NCI-H69 (cell line): ENCODE results near the gene MAP3K21.

Source experiments
- DNase-seq: peaks from one replicate; lab custom pipeline; 2025; lab: John Stamatoyannopoulos, UW

Gene MAP3K21

DNA sequence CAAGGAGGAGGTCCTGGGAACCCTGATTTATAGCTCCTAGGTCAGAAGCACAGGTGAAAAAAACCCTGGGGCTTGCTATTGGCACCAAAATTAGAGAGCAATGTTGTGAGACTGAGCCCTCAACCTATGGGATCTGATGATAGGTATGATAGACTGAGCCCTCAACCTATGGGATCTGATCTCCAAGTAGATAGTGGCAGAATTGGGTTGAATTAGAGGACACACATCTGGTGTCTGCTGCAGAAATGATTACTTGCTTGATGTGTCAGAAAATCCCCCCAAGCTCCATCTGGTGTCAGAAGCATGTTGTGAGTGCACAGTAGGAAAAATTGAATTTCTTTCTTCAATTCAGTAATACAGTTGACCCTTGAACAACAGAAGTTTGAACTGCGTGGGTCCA lies 62.4 kb downstream of the MAP3K21 start:
- DNase-seq = peak; percentile 97

DNA sequence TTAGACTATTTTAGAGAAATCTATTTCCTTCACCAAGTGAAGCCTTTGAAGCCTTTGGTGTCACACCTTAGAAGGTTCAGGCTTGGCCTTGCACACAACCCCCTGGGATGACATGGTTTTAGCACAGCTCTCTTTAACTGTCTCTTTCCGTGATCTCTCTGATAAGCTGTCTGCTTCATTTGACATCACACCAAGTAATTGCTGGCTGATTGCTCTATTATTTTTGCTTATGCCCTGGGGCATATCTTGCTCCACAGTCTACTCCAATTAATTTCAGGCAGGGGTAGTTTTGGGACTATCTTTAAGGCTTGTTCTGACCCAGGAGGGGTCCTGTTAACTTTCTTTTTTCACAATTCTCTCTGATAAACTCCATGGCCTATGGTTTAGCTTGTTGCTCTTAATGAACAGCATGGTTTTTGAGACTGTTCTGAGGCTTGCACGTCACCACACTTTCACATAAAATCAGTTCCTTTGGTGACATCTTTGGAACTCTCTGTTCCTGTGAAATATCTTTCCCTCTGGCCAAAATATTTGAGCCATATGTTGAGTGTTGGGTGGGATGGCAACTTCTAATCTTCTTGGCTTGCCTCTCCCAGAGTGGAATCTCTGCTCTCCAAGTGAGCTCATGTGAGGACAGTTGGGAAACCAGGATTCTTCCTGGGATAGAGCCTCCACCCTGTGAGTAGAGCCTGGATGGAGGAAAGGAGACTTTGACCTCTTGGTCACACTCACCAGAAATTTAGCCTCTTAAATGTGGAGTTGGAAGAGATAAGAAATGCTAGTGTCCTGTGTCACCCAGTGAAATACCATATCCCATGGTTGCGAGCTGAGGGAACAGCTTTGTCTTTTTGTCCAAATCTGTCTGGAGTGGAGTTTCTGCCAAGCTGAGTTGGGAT lies 63.6 kb downstream of the MAP3K21 start:
- DNase-seq = peak; percentile 91

DNA sequence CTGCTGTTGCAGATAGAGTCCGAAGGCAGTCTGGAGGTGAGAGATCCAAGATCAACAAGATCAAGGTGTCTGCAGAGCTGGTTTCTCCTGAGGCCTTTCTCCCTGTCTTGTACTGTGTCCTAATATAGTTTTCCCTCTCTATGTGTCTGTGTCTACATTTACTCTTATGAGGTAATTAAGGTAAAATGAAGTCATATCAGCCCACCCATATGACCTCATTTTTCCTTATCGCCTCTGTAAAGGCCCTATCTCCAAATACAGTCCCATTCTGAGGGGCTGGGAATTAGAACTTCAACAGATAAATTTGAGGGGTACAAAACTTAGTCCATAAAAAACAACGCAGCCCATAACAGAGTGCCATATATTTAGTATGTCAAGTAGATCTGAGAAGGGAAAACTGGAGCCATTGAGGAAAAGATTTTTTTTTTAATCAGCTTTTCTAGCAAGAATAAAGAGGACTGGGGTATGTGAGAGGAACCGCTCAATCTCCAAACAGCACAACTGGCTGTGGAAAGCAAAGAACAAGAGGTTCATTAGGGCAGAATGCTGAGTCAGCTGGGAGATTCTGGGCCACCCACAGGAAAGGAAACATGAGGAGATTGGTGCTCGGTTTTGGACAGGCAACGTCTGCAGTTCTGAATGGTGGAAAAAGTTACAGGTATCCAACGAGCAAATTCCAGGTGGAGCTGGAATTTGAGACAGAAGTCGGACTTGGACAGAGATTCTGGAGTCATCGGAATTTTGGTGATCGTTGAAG lies 65.7 kb downstream of the MAP3K21 start:
- DNase-seq = peak; percentile 43

DNA sequence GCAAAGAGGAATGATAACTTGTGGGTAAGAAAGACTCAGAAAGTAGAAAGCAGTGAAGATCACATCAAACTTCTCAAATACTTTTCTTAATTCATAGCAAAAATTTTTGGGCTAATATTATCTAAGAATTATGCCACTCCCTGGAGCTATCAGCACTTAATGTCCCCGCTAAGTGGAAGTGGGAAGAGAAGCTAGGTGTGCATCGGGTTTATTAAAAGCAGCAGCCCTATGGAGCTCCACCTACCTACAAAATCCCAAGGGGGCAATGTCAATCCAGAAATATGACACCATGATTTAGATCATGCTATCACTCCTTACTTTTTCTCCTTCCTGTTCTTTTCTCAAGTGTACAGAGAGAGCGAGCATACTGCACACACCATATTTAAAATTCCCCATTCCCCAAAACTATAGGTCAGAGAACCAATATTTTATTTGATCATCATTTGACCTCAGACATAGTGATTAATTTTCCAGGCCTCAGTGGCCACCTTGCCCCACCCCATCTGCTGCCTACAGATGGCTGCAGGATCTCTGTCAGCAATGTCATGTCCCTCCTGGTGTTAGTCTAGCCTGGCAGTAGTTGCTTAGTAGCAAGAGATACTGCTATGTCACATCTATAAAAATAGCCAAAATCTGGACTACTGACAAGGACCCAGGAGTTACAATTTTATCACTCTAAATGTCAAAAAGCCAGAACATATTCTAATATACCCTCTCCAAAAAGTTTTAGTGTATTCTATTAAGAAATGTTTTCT lies 66.6 kb downstream of the MAP3K21 start:
- DNase-seq = peak; percentile 84

DNA sequence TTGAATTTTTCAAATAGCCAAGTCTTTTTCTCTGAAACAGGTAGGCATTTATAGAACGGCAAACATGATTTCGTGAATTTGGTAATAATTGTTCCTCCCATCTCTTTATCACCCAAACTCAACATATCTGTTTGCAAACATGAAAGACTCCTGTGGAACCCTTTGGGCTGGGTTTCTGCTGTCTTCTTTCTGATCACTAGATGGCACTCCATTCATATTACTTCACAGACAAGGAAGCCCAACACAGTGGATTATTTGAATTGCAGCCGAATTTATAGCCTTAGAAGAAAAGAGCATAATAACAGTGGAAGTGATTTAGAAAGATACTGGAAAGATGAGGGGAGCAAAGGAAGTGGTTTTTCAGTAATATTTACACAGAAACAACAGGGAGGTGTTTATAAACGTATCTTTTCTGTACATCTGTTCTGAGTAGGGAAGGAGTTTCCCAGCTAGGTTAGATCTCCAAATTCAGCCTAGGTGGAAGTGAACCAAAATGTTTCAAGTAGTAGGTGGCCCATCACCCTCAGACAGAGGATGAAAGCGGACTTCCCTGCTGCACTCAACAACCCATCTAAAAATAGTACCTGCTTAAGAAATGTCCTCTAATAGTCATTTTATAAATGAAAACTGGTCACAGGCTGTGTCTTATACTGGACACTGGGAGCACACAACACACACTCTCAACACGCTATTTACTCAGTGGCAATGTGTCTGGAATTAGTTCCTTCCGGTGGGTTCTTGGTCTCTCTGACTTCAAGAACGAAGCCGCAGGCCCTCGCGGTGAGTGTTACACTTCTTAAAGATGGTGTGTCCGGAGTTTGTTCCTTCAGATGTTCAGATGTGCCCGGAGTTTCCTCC lies 67.6 kb downstream of the MAP3K21 start:
- peak; percentile 86 for DNase-seq

DNA sequence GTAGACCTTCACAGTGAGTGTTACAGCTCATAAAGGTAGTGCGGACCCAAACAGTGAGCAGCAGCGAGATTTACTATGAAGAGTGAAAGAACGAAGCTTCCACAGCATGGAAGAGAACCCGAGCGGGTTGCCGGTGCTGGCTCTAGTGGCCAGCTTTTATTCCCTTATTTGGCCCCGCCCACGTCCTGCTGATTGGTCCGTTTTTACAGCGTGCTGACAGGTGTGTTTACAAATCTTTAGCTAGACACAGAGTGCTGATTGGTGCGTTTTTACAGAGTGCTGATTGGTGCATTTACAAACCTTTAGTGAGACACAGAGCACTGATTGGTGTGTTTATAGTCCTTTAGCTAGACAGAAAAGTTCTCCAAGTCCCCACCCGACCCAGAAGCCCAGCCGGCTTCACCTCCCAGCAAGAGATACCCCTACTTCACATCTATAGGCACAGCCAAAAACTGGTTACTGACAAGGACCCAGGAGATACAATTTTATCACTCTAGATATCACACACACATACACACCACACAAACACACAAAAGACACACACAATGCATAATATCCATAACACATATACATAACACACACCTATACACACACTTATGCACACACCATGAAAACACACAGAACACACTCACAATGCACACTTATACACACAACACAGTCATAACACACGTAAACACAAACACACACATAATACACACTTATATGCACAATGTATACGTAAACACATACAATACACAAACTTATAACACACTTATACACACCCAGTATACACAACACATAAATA lies 68.5 kb downstream of the MAP3K21 start:
- peak; percentile 25 for DNase-seq

DNA sequence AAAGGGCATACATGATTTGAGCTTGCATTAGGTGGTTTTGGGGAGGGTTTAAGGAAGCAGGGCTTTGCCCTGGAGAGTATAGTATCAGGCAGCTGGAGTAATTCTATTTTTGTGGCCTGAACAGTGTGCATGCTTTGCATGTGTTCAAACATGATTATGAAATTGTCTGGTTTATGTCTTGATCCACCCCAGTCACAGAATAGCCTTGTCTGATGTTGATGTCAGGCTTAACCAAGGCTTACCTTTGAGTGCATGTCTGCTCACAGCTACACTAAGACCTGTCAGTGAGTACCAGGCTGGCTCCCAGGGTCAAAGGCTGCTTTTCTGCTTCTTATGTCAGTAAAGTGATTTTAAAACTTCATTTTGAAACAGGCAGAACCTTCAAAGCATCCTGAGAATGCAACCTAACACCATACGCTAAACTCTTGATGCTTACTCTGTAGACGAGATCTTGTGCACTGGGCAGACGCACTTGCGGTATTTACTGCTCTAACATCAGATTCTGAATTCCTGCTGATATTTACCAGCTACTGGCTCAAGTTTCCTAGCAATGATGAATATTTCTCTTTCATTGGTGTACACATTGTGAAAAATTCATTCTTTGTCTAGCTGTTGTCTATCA lies 78.9 kb downstream of the MAP3K21 start:
- DNase-seq = no peak

DNA sequence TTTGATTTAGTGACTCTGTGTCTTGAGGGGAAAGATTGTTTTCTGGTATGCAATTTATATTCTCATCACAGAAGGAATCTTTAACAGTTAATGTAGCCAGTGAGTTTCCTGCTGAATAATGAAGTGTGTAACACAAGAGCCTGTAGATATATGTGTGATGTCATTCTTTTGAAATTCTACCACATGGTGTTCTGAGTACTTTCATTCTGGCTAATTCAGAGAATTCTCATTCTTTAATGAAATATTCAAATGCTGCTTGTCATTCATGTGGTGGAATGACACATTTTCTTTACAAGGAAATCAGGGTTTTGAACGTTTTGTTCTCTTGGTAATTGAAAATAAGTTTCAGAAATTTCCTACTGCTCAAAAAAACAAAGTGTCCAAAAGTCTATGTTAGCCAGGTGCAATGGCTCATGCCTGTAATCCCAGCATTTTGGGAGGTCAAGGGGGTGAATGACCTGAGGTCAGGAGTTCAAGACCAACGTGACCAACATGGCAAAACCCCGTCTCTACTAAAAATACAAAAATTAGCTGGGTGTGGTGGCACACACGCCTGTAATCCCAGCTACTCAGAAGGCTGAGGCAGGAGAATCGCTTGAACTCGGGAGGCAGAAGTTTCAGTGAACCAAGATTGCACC lies 79.6 kb downstream of the MAP3K21 start:
- no peak for DNase-seq

DNA sequence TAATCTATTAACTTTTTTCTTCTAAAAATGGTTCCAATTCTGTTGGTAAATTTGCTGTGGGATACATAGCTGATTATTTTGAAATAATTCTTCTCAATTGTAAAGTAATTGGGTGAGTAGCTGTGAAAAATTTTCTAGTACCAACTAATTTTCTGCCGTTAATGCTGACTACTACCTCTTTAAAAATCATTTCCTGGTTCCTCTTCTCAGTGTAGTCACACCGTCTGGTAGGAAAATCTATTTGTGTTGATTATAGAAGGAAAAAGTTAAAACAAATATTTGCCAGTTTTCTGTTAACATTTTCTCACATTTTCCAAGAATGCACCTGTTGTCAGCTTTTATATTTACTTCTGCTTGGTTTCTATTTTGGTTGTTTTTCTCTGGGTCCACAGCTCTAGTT lies 82.0 kb downstream of the MAP3K21 start:
- DNase-seq = peak; percentile 10

DNA sequence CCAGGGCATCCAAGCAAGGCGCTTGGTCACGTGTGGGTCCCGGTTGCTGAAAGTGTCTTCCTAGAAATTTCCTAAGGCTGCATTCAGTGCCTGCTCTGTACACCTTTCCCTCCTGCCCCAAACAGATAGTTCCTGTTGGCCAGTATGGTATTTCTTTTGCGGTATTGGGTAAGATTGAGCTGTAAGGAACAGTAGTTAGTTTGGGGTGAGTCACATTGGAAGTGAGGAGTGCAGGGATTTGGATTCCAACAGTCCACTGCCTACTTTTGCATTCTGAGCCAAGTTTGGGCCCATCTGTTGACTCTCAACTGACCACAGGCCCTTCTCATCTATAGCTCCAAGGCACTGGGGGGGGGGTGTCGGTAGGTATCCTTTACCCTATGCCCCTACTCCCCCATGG lies 83.4 kb downstream of the MAP3K21 start:
- DNase-seq = no peak

DNA sequence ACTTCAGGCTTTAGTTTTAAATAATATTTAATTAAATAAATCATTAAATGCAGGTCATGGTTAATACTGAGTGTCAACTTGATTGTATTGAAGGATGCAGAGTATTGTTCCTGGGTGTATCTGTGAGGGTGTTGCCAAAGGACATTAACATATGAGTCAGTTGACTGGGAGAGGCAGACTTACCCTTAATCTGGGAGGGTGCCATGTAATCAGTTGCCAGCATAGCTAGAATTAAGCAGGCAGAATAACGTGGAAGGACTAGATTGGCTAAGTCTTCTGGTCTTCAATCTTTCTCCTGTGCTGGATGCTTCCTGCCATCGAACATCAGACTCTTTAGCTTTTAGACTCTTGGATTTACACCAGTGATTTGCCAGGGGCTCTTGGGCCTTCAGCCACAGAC lies 85.3 kb downstream of the MAP3K21 start:
- peak; percentile 5 for DNase-seq

DNA sequence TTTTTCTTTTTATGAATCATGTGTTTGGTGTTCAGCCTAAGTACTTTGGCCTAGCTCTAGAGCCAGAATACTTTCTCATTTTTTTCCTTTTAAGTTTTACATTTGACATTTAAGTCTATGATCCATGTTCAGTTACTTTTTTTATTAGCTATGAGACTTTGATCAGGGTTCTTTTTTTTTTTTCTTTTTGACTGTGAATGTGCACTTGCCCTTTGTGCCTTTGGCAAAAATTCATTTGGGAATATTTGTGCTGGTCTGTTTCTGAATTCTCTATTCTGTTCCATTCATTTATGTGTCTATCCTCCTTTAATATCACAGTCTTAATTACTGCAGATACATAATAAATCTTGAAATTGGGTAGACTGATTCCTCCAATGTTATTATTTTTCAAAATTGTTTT lies 93.8 kb downstream of the MAP3K21 start:
- DNase-seq = no peak

DNA sequence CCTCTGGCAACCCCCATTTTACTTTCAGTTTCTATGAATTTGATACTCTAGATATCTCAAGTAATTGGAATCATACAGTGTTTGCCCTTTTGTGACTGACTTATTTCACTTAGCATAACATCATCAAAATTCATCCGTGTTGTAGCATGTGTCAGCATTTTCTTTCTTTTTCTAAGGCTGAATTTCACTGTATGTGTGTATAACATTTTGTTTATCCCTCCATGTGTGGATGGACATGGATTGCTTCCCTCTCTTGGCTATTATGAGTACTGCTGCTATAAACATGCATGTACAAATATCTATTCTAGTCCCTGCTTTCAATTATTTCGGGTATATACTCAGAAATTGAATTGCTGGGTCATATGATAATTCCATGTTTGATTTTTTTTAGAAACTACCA lies 97.3 kb downstream of the MAP3K21 start:
- DNase-seq = peak; percentile 5

DNA sequence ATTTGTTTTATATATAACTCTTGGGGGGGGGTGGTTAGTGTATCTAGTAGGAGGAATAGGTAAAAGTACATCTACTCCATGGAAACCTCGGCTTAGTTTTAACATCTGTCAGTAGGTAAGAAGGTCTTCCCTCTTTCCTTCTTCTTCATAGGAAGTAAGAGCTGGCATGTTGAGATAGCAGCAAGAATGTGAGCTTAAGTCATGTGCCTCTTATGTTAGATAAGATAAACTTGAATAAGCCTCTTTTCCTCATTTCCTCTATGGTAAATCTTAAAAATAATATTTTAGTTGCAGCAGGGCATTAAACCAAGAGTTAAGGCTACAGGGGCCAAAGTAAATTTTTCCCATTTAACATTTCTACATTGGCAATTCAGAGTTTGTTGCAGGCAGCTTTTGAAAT lies 100.4 kb downstream of the MAP3K21 start:
- no peak for DNase-seq

DNA sequence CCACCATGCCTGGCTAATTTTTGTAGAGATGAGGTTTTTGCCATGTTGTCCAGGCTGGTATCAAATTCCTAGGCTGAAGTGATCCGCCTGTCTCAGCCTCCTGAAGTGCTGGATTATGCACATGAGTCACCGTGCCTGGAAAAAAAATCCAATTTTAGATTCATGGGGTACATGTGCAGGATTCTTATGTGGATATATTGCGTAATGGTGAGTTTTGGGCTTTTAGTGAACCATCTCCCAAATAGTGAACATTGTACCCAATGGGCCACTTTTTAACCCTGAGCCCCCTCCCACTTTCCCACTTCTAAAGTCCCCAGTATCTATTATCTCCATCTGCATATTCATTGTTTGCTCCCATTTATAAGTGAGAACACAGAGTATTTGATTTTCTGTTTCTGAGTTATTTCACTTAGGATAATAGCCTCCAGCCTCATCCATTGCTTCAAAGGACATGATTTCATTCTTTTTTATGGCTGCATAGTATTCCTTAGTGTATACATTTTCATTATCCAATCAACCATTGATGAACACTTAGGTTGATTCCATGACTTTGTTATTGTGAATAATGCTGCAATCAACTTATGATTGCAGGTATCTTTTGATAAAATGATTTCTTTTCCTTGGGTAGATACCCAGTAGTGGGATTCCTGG lies 104.4 kb downstream of the MAP3K21 start:
- DNase-seq = no peak

DNA sequence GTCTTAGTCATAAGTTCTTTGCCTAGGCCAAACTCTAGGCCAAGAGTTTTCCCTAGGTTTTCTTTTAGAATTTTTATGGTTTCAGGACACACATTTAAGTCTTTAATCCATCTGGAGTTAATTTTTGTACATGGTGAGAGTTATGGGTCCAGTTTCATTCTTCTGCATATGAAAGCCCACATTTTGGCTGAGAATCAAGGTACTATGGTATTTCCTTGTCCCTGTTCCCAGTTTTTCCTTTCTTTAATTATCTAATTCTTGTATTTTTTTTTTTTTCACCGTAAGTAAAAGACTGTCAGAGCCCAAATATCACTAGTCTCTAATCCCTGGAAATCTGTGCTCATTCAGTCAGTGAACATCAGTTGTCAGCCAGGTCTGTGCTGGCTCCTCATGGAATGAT lies 105.4 kb downstream of the MAP3K21 start:
- no peak for DNase-seq

DNA sequence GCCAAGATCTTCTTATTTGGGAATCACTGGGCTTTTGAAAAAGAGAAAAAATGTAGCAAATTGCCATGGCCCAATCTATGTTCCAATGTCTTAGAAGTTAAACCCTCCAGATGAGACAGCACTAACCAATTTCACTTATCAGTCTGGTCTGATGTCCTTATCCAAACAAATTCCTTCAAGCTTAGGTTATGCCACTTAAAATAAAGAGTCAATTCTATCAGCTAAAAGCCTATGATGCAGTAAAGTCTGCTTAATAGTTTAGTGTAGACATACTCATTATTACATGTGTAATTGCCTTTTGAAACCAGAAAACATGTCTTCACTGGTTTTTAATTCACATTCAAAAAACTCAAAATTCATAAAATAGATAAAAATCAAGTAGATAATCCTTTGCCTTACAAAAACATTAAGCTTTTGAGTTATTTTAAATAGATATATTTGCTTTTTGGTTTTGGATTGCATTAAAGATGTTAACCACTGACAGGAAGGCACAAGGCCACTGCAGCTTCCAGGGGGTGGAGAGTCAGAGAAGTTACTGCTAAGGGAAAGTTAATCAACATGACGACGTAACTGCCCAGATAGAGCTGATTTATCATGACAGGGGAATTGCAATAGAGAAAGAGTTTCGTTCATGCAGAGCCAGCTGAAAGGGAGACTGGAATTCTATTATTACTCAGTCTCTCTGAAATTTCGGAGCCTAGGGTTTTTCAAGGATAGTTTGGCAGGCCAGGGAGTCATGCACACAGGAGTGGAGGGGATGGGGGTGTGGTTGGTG lies 106.1 kb downstream of the MAP3K21 start:
- DNase-seq = no peak
